SU-DHL-6 (cell line): ENCODE results near the gene SMOC1.

Experiments
- H2AFZ ChIP-seq: fragments of 200-600 bp; sonication (generic); 2 replicates; pipeline ENCODE4 v1.6.1; 2014; ENCODE audit warnings: low read depth, mild to moderate bottlenecking, moderate library complexity, mixed read lengths, antibody characterized with exemption, low read length; ENCODE audit not compliant: severe bottlenecking
- H3F3A ChIP-seq: fragments of 200-600 bp; shearing (Covaris generic); 2 replicates; pipeline ENCODE4 v1.6.0; 2016; ENCODE audit warnings: antibody characterized with exemption, mild to moderate bottlenecking; ENCODE audit not compliant: insufficient read depth
- H3K27ac ChIP-seq: fragments of 200-600 bp; sonication (generic); 2 replicates; pipeline ENCODE4 v1.5.1; 2016; ENCODE audit warnings: low read depth, mild to moderate bottlenecking, low read length, moderate library complexity, mixed read lengths
- H3K27me3 ChIP-seq: fragments of 200-600 bp; sonication (generic), shearing (Covaris generic); 2 replicates; pipeline ENCODE4 v1.6.0; 2014; ENCODE audit warnings: mild to moderate bottlenecking, low read length
- H3K36me3 ChIP-seq: fragments of 200-600 bp; sonication (generic); 2 replicates; pipeline ENCODE4 v1.6.1; 2014; ENCODE audit warnings: mild to moderate bottlenecking, low read length, mixed read lengths
- H3K4me2 ChIP-seq: fragments of 300-600, 200-600 bp; shearing (Covaris generic), sonication (generic); 2 replicates; pipeline ENCODE4 v1.6.0; 2014; ENCODE audit warnings: low read length, low read depth, mild to moderate bottlenecking; ENCODE audit not compliant: poor library complexity, severe bottlenecking
- H3K4me3 ChIP-seq: fragments of 200-600 bp; sonication (generic); 2 replicates; pipeline ENCODE4 v1.5.1; 2014; ENCODE audit warnings: antibody characterized with exemption, low read length, mild to moderate bottlenecking, mixed read lengths; ENCODE audit not compliant: insufficient read depth, poor library complexity, severe bottlenecking
- H3K79me2 ChIP-seq: fragments of 200-600 bp; sonication (generic); 2 replicates; pipeline ENCODE4 v1.6.1; 2014; ENCODE audit warnings: mild to moderate bottlenecking, low read length, moderate library complexity; ENCODE audit not compliant: insufficient read depth
- H3K9ac ChIP-seq: fragments of 200-600 bp; sonication (generic); 2 replicates; pipeline ENCODE4 v1.7.0; 2014; ENCODE audit warnings: mild to moderate bottlenecking, low read length
- H3K9me2 ChIP-seq: fragments of 200-600 bp; sonication (generic); replicated peaks from 2 replicates; pipeline ENCODE4 v1.6.1; 2014; ENCODE audit warnings: low read length; ENCODE audit not compliant: insufficient read depth
- H3K9me3 ChIP-seq: fragments of 200-600 bp; sonication (generic); 2 replicates; pipeline ENCODE4 v1.6.1; 2014; ENCODE audit warnings: low read length, mixed read lengths; ENCODE audit not compliant: insufficient read depth
- H4K20me1 ChIP-seq: fragments of 200-600 bp; sonication (generic); 2 replicates; pipeline ENCODE4 v1.6.1; 2014; ENCODE audit warnings: low read depth, mild to moderate bottlenecking, antibody characterized with exemption, low read length, moderate library complexity, mixed read lengths
- EZH2phosphoT487 ChIP-seq: fragments of 200-600 bp; sonication (generic), shearing (Covaris generic); conservative IDR thresholded peaks from 2 replicates; pipeline ENCODE4 v1.6.1; 2018; ENCODE audit warnings: mild to moderate bottlenecking, antibody characterized with exemption, low read length, moderate library complexity, mixed read lengths
- TF ChIP-seq, protein P1 (sequence below): fragments of 200-600 bp; sonication (generic); IDR thresholded peaks from one replicate; pipeline ENCODE4 v1.5.1; 2017; ENCODE audit warnings: antibody characterized with exemption, mild to moderate bottlenecking, low read length, moderate library complexity; ENCODE audit not compliant: insufficient read depth, poor library complexity, severe bottlenecking

SMOC1 gene

DNA sequence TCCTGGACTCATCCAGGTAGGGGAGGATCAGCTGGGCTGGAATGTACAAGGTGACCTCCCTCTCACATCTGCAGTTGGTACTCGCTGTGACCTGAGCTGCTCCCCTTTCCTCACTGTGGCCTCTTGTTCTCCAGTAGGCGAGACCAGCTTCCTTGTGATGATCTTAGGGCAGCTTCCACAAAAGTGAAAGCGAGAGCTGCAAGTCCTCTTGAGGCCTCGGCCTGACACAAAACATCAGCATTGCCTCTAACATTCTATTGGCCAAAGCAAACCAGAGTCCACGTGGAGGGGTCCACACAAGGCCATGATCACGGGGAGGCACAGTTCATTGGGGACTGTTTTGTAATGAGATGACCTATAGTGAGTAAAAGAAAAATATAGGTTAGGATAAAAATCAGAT lies 127.5 kb downstream of the SMOC1 start:
- no peak for TF ChIP-seq EZH2phosphoT487
- TF ChIP-seq, protein P1, sequence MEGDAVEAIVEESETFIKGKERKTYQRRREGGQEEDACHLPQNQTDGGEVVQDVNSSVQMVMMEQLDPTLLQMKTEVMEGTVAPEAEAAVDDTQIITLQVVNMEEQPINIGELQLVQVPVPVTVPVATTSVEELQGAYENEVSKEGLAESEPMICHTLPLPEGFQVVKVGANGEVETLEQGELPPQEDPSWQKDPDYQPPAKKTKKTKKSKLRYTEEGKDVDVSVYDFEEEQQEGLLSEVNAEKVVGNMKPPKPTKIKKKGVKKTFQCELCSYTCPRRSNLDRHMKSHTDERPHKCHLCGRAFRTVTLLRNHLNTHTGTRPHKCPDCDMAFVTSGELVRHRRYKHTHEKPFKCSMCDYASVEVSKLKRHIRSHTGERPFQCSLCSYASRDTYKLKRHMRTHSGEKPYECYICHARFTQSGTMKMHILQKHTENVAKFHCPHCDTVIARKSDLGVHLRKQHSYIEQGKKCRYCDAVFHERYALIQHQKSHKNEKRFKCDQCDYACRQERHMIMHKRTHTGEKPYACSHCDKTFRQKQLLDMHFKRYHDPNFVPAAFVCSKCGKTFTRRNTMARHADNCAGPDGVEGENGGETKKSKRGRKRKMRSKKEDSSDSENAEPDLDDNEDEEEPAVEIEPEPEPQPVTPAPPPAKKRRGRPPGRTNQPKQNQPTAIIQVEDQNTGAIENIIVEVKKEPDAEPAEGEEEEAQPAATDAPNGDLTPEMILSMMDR = no peak
- H3K4me2 ChIP-seq = no peak overlapping the region
- H3K27ac ChIP-seq = no peak overlapping the region

DNA sequence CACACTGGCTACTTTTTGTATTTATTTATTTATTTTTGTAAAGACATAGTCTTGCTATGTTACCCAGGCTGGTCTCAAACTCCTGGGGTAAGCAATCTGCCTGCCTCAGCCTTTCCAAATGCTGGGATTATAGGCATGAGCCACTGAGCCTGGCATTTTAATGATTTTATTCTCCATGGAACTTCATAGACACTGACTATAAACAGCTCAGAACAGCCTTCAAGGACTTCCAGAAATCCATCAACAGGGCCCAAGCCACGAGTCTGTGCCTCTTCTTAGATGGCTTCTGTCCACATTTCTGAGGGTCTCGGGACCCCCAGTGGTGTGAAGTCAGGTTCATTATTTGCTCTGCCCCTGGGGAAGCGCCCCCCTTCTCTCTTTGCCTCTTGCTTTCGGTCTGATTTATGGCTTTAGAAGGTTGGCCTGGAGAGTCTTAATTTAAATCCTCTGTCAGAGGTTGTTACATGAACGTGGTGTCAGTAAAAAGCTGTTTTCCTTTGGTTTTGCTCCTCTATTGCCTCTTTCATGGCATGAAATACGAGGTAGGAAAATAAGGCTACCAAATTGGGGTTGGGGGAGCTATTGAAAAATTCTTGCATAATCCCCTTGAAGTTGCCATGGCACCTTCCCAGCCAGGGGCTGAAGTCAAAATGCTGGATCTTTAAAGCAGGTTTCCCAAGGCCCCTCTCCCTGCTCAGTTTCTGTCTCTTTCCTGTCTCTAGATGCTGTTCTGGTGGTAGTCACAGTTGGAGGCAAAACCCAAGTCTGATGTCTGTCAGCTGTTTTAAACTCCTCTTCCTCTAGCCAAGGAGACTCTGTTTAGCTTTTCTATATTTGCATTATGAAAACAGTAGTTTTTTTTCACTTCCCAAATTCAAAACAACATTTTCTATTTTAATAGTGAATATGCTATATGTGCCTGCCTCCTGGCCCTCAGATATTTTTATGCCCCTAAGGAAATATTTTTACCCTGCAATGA lies 129.4 kb downstream of the SMOC1 start:
- no peak for TF ChIP-seq EZH2phosphoT487
- TF ChIP-seq, protein P1 = no peak
- H4K20me1 ChIP-seq = no peaks in the 10 kb centered on the region
- no peak overlapping the region for H2AFZ ChIP-seq
- H3K27me3 ChIP-seq = no peaks in the 10 kb centered on the region
- H3K36me3 ChIP-seq = no peaks in the 10 kb centered on the region
- H3K79me2 ChIP-seq = no peaks in the 10 kb centered on the region
- no peak overlapping the region for H3K9ac ChIP-seq
- H3K9me2 ChIP-seq = no peaks in the 10 kb centered on the region
- H3K9me3 ChIP-seq = no peaks in the 10 kb centered on the region
- H3K27ac ChIP-seq = no peak overlapping the region
- H3F3A ChIP-seq = no peaks in the 10 kb centered on the region
- no peak overlapping the region for H3K4me3 ChIP-seq
- no peak overlapping the region for H3K4me2 ChIP-seq

More for the DNA sequence above, 127.5 kb downstream of the SMOC1 start:
- Histone ChIP-seq H3K9me2 (no peaks in the 10 kb centered on the region), H3K36me3 (no peaks in the 10 kb centered on the region), H3K79me2 (no peaks in the 10 kb centered on the region), H3K9ac (no peak overlapping the region), H2AFZ (no peak overlapping the region), H3F3A (no peaks in the 10 kb centered on the region), H3K4me3 (no peak overlapping the region), H4K20me1 (no peaks in the 10 kb centered on the region), H3K27me3 (no peaks in the 10 kb centered on the region), H3K9me3 (no peaks in the 10 kb centered on the region)

DNA sequence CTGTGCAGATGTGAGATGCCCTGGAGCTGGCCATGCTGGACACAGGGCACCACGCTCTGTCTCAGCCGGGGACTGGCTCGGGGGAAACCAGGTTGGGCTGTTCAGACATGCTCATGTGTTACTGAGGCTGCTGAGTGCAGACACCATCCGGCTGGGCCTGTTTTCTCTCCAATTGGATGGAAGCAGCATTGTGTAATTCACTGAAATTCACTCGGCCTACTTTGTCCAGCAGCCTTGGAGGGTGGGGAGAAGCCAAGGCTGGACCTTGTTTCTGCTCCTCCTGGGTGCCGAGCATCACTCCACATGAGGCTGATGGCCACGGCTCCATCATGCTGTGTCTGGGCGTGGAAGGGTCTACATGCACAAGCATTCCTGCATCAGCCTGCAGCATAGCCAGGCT lies 130.7 kb downstream of the SMOC1 start:
- H3F3A ChIP-seq = no peaks in the 10 kb centered on the region
- H3K27ac ChIP-seq = no peak overlapping the region
- H3K9me3 ChIP-seq = no peaks in the 10 kb centered on the region
- no peak overlapping the region for H3K9ac ChIP-seq
- H3K36me3 ChIP-seq = no peaks in the 10 kb centered on the region
- no peak overlapping the region for H2AFZ ChIP-seq
- no peaks in the 10 kb centered on the region for H3K27me3 ChIP-seq
- no peaks in the 10 kb centered on the region for H3K9me2 ChIP-seq
- H3K4me3 ChIP-seq = no peak overlapping the region
- no peak for TF ChIP-seq EZH2phosphoT487
- TF ChIP-seq, protein P1 = no peak
- H3K79me2 ChIP-seq = no peaks in the 10 kb centered on the region
- H4K20me1 ChIP-seq = no peaks in the 10 kb centered on the region
- H3K4me2 ChIP-seq = no peak overlapping the region
